HEK293 (cell line): ENCODE results near the gene ZNF507.
A peak's percentile ranks its signal among the peaks of the same experiment; 100 is the strongest.

Experiments used
- BCL11B ChIP-seq: fragments of 450-650 bp; formaldehyde crosslinking; IDR thresholded peaks from 2 replicates; pipeline ENCODE4 v1.5.1; 2016; ENCODE audit warnings: low read depth, missing biosample characterization, missing genetic modification characterization
- KLF8 ChIP-seq: fragments of 450-650 bp; formaldehyde crosslinking; IDR thresholded peaks from 2 replicates; pipeline ENCODE4 v1.5.1; 2016; ENCODE audit warnings: missing biosample characterization, missing genetic modification characterization
- REPIN1 ChIP-seq: fragments of 450-650 bp; formaldehyde crosslinking; IDR thresholded peaks from 2 replicates; pipeline ENCODE4 v1.5.1; 2017; ENCODE audit warnings: missing biosample characterization, missing genetic modification characterization, low read depth
- SCRT1 ChIP-seq: fragments of 450-650 bp; formaldehyde crosslinking; IDR thresholded peaks from 2 replicates; pipeline ENCODE4 v1.5.1; 2016; ENCODE audit warnings: missing biosample characterization, missing genetic modification characterization, borderline replicate concordance
- SP3 ChIP-seq: fragments of 450-650 bp; formaldehyde crosslinking; IDR thresholded peaks from 2 replicates; pipeline ENCODE4 v1.5.1; 2016; ENCODE audit warnings: missing biosample characterization, missing genetic modification characterization
- ZBTB20 ChIP-seq: fragments of 450-650 bp; formaldehyde crosslinking; IDR thresholded peaks from 2 replicates; pipeline ENCODE4 v1.5.1; 2016; ENCODE audit warnings: missing biosample characterization, missing genetic modification characterization
- ZFP69B ChIP-seq: fragments of 450-650 bp; formaldehyde crosslinking; IDR thresholded peaks from 2 replicates; pipeline ENCODE4 v1.5.1; 2016; ENCODE audit warnings: missing biosample characterization, missing genetic modification characterization
- ZNF10 ChIP-seq: fragments of 450-650 bp; formaldehyde crosslinking; IDR thresholded peaks from 2 replicates; pipeline ENCODE4 v1.5.1; 2017; ENCODE audit warnings: missing biosample characterization, missing genetic modification characterization
- ZNF223 ChIP-seq: fragments of 450-650 bp; formaldehyde crosslinking; IDR thresholded peaks from 2 replicates; pipeline ENCODE4 v1.5.1; 2016; ENCODE audit warnings: missing biosample characterization, missing genetic modification characterization
- ZNF24 ChIP-seq: fragments of 450-650 bp; formaldehyde crosslinking; IDR thresholded peaks from 2 replicates; pipeline ENCODE4 v1.5.1; 2016; ENCODE audit warnings: missing biosample characterization, missing genetic modification characterization
- ZNF302 ChIP-seq: fragments of 450-650 bp; formaldehyde crosslinking; IDR thresholded peaks from 2 replicates; pipeline ENCODE4 v1.5.1; 2016; ENCODE audit warnings: missing biosample characterization, missing genetic modification characterization, low read depth
- ZNF350 ChIP-seq: fragments of 450-650 bp; formaldehyde crosslinking; IDR thresholded peaks from 2 replicates; pipeline ENCODE4 v1.5.0; 2017; ENCODE audit warnings: missing biosample characterization, mild to moderate bottlenecking, missing genetic modification characterization
- ZNF37A ChIP-seq: fragments of 450-650 bp; IDR thresholded peaks from 2 replicates; pipeline ENCODE4 v1.5.1; 2018; ENCODE audit warnings: missing biosample characterization, missing genetic modification characterization
- ZNF404 ChIP-seq: fragments of 450-650 bp; formaldehyde crosslinking; IDR thresholded peaks from 2 replicates; pipeline ENCODE4 v1.5.1; 2017; ENCODE audit warnings: missing biosample characterization, missing genetic modification characterization
- ZNF501 ChIP-seq: fragments of 450-650 bp; formaldehyde crosslinking; IDR thresholded peaks from 2 replicates; pipeline ENCODE4 v1.5.1; 2016; ENCODE audit warnings: missing biosample characterization, missing genetic modification characterization
- ZNF658 ChIP-seq: fragments of 450-650 bp; formaldehyde crosslinking; IDR thresholded peaks from 2 replicates; pipeline ENCODE4; 2016; ENCODE audit warnings: missing biosample characterization, missing genetic modification characterization
- ZNF701 ChIP-seq: fragments of 450-650 bp; formaldehyde crosslinking; IDR thresholded peaks from 2 replicates; pipeline ENCODE4 v1.5.1; 2016; ENCODE audit warnings: missing biosample characterization, missing genetic modification characterization
- ZNF768 ChIP-seq: fragments of 450-650 bp; formaldehyde crosslinking; IDR thresholded peaks from 2 replicates; pipeline ENCODE4 v1.5.1; 2018; ENCODE audit warnings: missing biosample characterization, mild to moderate bottlenecking, missing genetic modification characterization
- ZNF830 ChIP-seq: fragments of 450-650 bp; IDR thresholded peaks from 2 replicates; pipeline ENCODE4 v1.5.0; 2018; ENCODE audit warnings: missing biosample characterization, missing genetic modification characterization, low read depth, mild to moderate bottlenecking, moderate library complexity
- ZNF843 ChIP-seq: fragments of 450-650 bp; formaldehyde crosslinking; IDR thresholded peaks from 2 replicates; pipeline ENCODE4 v1.5.1; 2016; ENCODE audit warnings: missing biosample characterization, missing genetic modification characterization
- TF ChIP-seq, protein P1 (sequence below): fragments of 450-650 bp; formaldehyde crosslinking; IDR thresholded peaks from 2 replicates; pipeline ENCODE4 v1.5.1; 2016; ENCODE audit warnings: missing biosample characterization, missing genetic modification characterization
- TF ChIP-seq, protein P2 (sequence below): IDR thresholded peaks from 2 replicates; pipeline ENCODE4 v1.6.1; 2011; ENCODE audit warnings: mild to moderate bottlenecking, low read depth, low read length, borderline replicate concordance
- TF ChIP-seq, protein P3 (sequence below): fragments of 450-650 bp; formaldehyde crosslinking; IDR thresholded peaks from 2 replicates; pipeline ENCODE4 v1.5.1; 2016; ENCODE audit warnings: missing biosample characterization, missing genetic modification characterization
- TF ChIP-seq, protein P4 (sequence below): fragments of 450-650 bp; formaldehyde crosslinking; IDR thresholded peaks from 2 replicates; pipeline ENCODE4 v1.5.1; 2016; ENCODE audit warnings: missing biosample characterization, missing genetic modification characterization
- TF ChIP-seq, protein P5 (sequence below): fragments of 450-650 bp; formaldehyde crosslinking; IDR thresholded peaks from 2 replicates; pipeline ENCODE4 v1.5.1; 2016; ENCODE audit warnings: missing biosample characterization, missing genetic modification characterization, borderline replicate concordance
- TF ChIP-seq, protein P6 (sequence below): fragments of 450-650 bp; formaldehyde crosslinking; IDR thresholded peaks from 2 replicates; pipeline ENCODE4 v1.5.1; 2017; ENCODE audit warnings: missing biosample characterization, missing genetic modification characterization

The ZNF507 gene

DNA sequence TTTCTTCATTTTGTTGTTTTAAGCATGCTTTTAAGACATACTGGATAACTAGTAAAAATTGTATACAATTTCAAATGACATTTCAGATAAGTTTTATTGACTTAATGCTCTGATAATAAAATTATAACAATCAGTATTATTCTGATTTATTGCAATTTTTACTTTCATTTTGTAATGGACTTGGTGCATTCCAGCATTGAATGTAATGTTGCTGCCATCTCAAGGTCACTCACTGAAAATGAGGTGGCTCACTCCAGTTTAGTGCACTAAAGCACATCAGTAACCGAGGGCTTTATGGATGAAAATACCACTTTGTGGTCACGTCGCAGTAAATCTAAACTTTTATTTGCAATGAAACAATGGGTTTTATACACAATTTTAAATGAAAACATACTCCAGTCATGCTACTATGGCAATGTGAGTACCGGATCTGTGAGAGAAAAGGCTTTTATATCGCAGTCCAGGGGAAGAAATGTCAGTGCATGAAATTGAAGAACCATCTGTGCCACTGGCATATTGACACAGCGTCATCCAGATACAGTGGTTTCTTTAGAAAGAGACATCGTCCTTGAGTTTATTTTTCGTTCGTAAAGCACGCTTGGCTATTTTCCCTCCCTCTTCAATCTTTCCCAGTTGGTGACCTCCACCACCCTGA, 20.7 kb upstream of the ZNF507 start (continued):
- TF ChIP-seq ZNF223, result no peak
- TF ChIP-seq BCL11B, result no peak
- no peak for TF ChIP-seq ZNF404 (tag by site-specific recombination)
- no peak for TF ChIP-seq ZNF302 (tag by site-specific recombination)
- TF ChIP-seq ZNF350, result no peak
- no peak for TF ChIP-seq SCRT1 (tag by site-specific recombination)
- no peak for TF ChIP-seq ZNF768 (tag by site-specific recombination)
- no peak for TF ChIP-seq ZNF24 (tag by site-specific recombination)
- TF ChIP-seq, protein P1, sequence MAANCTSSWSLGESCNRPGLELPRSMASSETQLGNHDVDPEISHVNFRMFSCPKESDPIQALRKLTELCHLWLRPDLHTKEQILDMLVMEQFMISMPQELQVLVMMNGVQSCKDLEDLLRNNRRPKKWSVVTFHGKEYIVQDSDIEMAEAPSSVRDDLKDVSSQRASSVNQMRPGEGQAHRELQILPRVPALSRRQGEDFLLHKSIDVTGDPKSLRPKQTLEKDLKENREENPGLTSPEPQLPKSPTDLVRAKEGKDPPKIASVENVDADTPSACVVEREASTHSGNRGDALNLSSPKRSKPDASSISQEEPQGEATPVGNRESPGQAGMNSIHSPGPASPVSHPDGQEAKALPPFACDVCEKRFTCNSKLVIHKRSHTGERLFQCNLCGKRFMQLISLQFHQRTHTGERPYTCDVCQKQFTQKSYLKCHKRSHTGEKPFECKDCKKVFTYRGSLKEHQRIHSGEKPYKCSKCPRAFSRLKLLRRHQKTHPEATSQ (tag by site-specific recombination), result no peak
- no peak for TF ChIP-seq REPIN1 (tag by site-specific recombination)
- TF ChIP-seq ZNF10 (tag by site-specific recombination), result no peak
- TF ChIP-seq, protein P2, sequence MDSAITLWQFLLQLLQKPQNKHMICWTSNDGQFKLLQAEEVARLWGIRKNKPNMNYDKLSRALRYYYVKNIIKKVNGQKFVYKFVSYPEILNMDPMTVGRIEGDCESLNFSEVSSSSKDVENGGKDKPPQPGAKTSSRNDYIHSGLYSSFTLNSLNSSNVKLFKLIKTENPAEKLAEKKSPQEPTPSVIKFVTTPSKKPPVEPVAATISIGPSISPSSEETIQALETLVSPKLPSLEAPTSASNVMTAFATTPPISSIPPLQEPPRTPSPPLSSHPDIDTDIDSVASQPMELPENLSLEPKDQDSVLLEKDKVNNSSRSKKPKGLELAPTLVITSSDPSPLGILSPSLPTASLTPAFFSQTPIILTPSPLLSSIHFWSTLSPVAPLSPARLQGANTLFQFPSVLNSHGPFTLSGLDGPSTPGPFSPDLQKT, result no peak
- TF ChIP-seq ZNF37A (tag by site-specific recombination), result no peak
- TF ChIP-seq ZNF843, result no peak
- no peak for TF ChIP-seq ZNF658 (tag by site-specific recombination)
- no peak for TF ChIP-seq KLF8 (tag by site-specific recombination)
- TF ChIP-seq, protein P3, sequence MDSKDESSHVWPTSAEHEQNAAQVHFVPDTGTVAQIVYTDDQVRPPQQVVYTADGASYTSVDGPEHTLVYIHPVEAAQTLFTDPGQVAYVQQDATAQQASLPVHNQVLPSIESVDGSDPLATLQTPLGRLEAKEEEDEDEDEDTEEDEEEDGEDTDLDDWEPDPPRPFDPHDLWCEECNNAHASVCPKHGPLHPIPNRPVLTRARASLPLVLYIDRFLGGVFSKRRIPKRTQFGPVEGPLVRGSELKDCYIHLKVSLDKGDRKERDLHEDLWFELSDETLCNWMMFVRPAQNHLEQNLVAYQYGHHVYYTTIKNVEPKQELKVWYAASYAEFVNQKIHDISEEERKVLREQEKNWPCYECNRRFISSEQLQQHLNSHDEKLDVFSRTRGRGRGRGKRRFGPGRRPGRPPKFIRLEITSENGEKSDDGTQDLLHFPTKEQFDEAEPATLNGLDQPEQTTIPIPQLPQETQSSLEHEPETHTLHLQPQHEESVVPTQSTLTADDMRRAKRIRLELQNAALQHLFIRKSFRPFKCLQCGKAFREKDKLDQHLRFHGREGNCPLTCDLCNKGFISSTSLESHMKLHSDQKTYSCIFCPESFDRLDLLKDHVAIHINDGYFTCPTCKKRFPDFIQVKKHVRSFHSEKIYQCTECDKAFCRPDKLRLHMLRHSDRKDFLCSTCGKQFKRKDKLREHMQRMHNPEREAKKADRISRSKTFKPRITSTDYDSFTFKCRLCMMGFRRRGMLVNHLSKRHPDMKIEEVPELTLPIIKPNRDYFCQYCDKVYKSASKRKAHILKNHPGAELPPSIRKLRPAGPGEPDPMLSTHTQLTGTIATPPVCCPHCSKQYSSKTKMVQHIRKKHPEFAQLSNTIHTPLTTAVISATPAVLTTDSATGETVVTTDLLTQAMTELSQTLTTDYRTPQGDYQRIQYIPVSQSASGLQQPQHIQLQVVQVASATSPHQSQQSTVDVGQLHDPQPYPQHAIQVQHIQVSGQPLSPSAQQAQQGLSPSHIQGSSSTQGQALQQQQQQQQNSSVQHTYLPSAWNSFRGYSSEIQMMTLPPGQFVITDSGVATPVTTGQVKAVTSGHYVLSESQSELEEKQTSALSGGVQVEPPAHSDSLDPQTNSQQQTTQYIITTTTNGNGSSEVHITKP (tag by site-specific recombination), result peak; percentile 92
- no peak for TF ChIP-seq SP3 (tag by site-specific recombination)
- TF ChIP-seq, protein P4, sequence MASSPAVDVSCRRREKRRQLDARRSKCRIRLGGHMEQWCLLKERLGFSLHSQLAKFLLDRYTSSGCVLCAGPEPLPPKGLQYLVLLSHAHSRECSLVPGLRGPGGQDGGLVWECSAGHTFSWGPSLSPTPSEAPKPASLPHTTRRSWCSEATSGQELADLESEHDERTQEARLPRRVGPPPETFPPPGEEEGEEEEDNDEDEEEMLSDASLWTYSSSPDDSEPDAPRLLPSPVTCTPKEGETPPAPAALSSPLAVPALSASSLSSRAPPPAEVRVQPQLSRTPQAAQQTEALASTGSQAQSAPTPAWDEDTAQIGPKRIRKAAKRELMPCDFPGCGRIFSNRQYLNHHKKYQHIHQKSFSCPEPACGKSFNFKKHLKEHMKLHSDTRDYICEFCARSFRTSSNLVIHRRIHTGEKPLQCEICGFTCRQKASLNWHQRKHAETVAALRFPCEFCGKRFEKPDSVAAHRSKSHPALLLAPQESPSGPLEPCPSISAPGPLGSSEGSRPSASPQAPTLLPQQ (tag by site-specific recombination), result 0 out of 2 replicates have a peak, but pooled peaks have one; percentile 20
- TF ChIP-seq, protein P5, sequence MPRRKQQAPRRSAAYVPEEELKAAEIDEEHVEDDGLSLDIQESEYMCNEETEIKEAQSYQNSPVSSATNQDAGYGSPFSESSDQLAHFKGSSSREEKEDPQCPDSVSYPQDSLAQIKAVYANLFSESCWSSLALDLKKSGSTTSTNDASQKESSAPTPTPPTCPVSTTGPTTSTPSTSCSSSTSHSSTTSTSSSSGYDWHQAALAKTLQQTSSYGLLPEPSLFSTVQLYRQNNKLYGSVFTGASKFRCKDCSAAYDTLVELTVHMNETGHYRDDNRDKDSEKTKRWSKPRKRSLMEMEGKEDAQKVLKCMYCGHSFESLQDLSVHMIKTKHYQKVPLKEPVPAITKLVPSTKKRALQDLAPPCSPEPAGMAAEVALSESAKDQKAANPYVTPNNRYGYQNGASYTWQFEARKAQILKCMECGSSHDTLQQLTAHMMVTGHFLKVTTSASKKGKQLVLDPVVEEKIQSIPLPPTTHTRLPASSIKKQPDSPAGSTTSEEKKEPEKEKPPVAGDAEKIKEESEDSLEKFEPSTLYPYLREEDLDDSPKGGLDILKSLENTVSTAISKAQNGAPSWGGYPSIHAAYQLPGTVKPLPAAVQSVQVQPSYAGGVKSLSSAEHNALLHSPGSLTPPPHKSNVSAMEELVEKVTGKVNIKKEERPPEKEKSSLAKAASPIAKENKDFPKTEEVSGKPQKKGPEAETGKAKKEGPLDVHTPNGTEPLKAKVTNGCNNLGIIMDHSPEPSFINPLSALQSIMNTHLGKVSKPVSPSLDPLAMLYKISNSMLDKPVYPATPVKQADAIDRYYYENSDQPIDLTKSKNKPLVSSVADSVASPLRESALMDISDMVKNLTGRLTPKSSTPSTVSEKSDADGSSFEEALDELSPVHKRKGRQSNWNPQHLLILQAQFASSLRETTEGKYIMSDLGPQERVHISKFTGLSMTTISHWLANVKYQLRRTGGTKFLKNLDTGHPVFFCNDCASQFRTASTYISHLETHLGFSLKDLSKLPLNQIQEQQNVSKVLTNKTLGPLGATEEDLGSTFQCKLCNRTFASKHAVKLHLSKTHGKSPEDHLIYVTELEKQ (tag by site-specific recombination), result no peak
- no peak for TF ChIP-seq ZFP69B
- TF ChIP-seq ZNF701 (tag by site-specific recombination), result no peak
- TF ChIP-seq, protein P6, sequence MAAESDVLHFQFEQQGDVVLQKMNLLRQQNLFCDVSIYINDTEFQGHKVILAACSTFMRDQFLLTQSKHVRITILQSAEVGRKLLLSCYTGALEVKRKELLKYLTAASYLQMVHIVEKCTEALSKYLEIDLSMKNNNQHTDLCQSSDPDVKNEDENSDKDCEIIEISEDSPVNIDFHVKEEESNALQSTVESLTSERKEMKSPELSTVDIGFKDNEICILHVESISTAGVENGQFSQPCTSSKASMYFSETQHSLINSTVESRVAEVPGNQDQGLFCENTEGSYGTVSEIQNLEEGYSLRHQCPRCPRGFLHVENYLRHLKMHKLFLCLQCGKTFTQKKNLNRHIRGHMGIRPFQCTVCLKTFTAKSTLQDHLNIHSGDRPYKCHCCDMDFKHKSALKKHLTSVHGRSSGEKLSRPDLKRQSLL (tag by site-specific recombination), result no peak
- no peak for TF ChIP-seq ZNF830 (tag by site-specific recombination)
- no peak for TF ChIP-seq ZNF501 (tag by site-specific recombination)
- no peak for TF ChIP-seq ZBTB20 (tag by site-specific recombination)
